Limb (tissue), 2 donors: Measurements from ENCODE around the gene PGM2.
"Not testable (repeated sequence)": the region's sequence is repeated elsewhere in the genome, so short reads cannot be mapped to it uniquely, and the experiment has no call there.

Experiments used
- DNase-seq, 2 donors: peaks; one replicate each; pipeline ENCODE4 v3.0.0-alpha.2; 2016; ENCODE audit errors: extremely low spot score in 2 of 2

PGM2 gene

GRCh38 chr4:37826295-37827029 is at the start of gene PGM2:
Gene PGM2, plus strand, starts transcription at chr4:37826686. Its CDS starts 47 bp downstream, at chr4:37826733.
- peak; percentile 86 to 92 for DNase-seq

GRCh38 chr4:37779896-37780295 is 46.6 kb upstream of the PGM2 start:
- no peak for DNase-seq

- no peak for DNase-seq
Observed at GRCh38 chr4:37780444-37781130, 45.9 kb upstream of the PGM2 start.

- DNase-seq: no peak
Observed at GRCh38 chr4:37781131-37781455, 45.4 kb upstream of the PGM2 start.

- not testable (repeated sequence) for DNase-seq
Observed at GRCh38 chr4:37786267-37786666, 40.2 kb upstream of the PGM2 start.

- DNase-seq: not testable (repeated sequence)
Observed at GRCh38 chr4:37787883-37788460, 38.5 kb upstream of the PGM2 start.

- DNase-seq: no peak
Observed at GRCh38 chr4:37788819-37789218, 37.7 kb upstream of the PGM2 start.

- DNase-seq: no peak
Observed at GRCh38 chr4:37792241-37792640, 34.2 kb upstream of the PGM2 start.

GRCh38 chr4:37793562-37793961 is 32.9 kb upstream of the PGM2 start:
- DNase-seq: no peak

- DNase-seq: no peak
Observed at GRCh38 chr4:37794056-37794455, 32.4 kb upstream of the PGM2 start.

- DNase-seq: peak in 1 of 2 donors; percentile 36
Observed at GRCh38 chr4:37795581-37796195, 30.8 kb upstream of the PGM2 start.

- no peak for DNase-seq
Observed at GRCh38 chr4:37797374-37797773, 29.1 kb upstream of the PGM2 start.

GRCh38 chr4:37797923-37798322 is 28.6 kb upstream of the PGM2 start:
- DNase-seq: no peak

- no peak for DNase-seq
Observed at GRCh38 chr4:37798616-37799015, 27.9 kb upstream of the PGM2 start.

- no peak for DNase-seq
Observed at GRCh38 chr4:37799941-37800554, 26.4 kb upstream of the PGM2 start.

GRCh38 chr4:37802068-37802666 is 24.3 kb upstream of the PGM2 start:
- DNase-seq: peak; percentile 37 to 52

- peak in 1 of 2 donors; percentile 75 for DNase-seq
Observed at GRCh38 chr4:37803348-37803973, 23.0 kb upstream of the PGM2 start.

GRCh38 chr4:37805091-37805490 is 21.4 kb upstream of the PGM2 start:
- DNase-seq: no peak

GRCh38 chr4:37812713-37813112 is 13.8 kb upstream of the PGM2 start:
- no peak for DNase-seq

- no peak for DNase-seq
Observed at GRCh38 chr4:37815591-37815990, 10.9 kb upstream of the PGM2 start.

- DNase-seq: no peak
Observed at GRCh38 chr4:37816006-37816405, 10.5 kb upstream of the PGM2 start.
